Umbilical cord (tissue), 2 donors: ENCODE results near the gene MPZ. TPM values are rescaled to one million over a fixed set of nuclear protein-coding genes. Genes with fewer than 3 reads are reported as not detected.
"Not testable (repeated sequence)": the region's sequence is repeated elsewhere in the genome, so short reads cannot be mapped to it uniquely, and the experiment has no call there.

Experiments
- DNase-seq: peaks from one replicate; pipeline ENCODE4 v3.0.0-alpha.2; 2015; ENCODE audit warnings: low spot score
- total RNA-seq: library from RNA; depleted of rRNA; stranded (reverse); fragments of >200 nt; gene quantifications from one replicate; pipeline ENCODE4 v1.2.3, GENCODE V29; 2014; ENCODE audit warnings: low replicate concordance; ENCODE audit not compliant: insufficient read depth

Gene MPZ
- total RNA-seq, 1 donor from 2014 or later: 0.48 TPM

- not testable (repeated sequence) for DNase-seq
Measured at GRCh38 chr1:161255955-161256520, 53.7 kb downstream of the MPZ start.

GRCh38 chr1:161255302-161255701 lies 54.5 kb downstream of the MPZ start:
- DNase-seq: not testable (repeated sequence)

Other genes with a start within 250 kb of the MPZ start
- gene ARHGAP30, start 240.1 kb downstream of the MPZ start, total RNA-seq: 4.6 TPM
- gene NECTIN4, start 220.4 kb downstream of the MPZ start, total RNA-seq: 6.3 TPM
- gene KLHDC9, start 211.6 kb downstream of the MPZ start, total RNA-seq: 10.6 TPM
- gene PFDN2, start 191.9 kb downstream of the MPZ start, total RNA-seq: 2.4 TPM
- 30.6 TPM for gene NIT1, start 191.9 kb downstream of the MPZ start, total RNA-seq
- 20.9 TPM for gene DEDD, start 177.3 kb downstream of the MPZ start, total RNA-seq
- gene UFC1, start 156.0 kb downstream of the MPZ start, total RNA-seq: 96.8 TPM
- gene USP21, start 150.5 kb downstream of the MPZ start, total RNA-seq: 30.1 TPM
- 17.3 TPM for gene PPOX, start 143.5 kb downstream of the MPZ start, total RNA-seq
- gene B4GALT3, start 132.5 kb downstream of the MPZ start, total RNA-seq: 9.1 TPM
- gene ADAMTS4, start 110.9 kb downstream of the MPZ start, total RNA-seq: 7.5 TPM
- gene NDUFS2, start 107.6 kb downstream of the MPZ start, total RNA-seq: 35.2 TPM
- 52.5 TPM for gene FCER1G, start 94.7 kb downstream of the MPZ start, total RNA-seq
- not detected for gene APOA2, start 86.3 kb downstream of the MPZ start, total RNA-seq
- gene TOMM40L, start 83.9 kb downstream of the MPZ start, total RNA-seq: 7.5 TPM
- gene NR1I3, start 71.8 kb downstream of the MPZ start, total RNA-seq: 0.48 TPM
- 8.2 TPM for gene PCP4L1, start 51.2 kb downstream of the MPZ start, total RNA-seq
- gene SDHC, start 4.4 kb upstream of the MPZ start, total RNA-seq: 35.9 TPM
- gene CFAP126, start 57.9 kb upstream of the MPZ start, total RNA-seq: not detected
- 48.2 TPM for gene FCGR2A, start 195.5 kb upstream of the MPZ start, total RNA-seq
- 4.3 TPM for gene HSPA6, start 214.6 kb upstream of the MPZ start, total RNA-seq
- 26.2 TPM for gene FCGR3A, start 239.8 kb upstream of the MPZ start, total RNA-seq